ENCODE data around the gene POU2F1. TPM values are rescaled to one million over a fixed set of nuclear protein-coding genes. Genes with fewer than 3 reads are reported as not detected.

The POU2F1 gene
- total and polyA plus RNA-seq, 3 donors from 2014 or later: 17.1 to 36.9 (median 36.0) TPM

DNA sequence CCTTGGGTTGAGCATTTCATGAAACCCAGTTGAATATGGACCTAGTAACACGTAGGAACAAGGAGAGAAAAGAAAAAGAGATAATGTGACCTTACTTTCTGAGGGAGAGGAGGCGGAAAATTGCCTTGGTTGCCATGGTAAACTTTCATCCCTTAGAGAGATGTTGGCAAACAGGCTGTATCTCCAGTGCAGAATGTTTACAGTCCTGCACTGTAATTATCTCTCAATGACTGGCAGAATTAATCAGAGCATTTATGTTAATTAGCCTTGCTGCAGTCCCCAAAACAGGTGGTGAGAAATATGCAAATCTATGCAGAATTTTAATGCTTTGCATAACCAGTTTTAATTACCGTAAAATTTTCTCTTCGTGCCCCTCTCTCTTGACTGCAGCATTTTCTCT lies 150.3 kb downstream of the POU2F1 start:
- TF ChIP-seq, protein P1, sequence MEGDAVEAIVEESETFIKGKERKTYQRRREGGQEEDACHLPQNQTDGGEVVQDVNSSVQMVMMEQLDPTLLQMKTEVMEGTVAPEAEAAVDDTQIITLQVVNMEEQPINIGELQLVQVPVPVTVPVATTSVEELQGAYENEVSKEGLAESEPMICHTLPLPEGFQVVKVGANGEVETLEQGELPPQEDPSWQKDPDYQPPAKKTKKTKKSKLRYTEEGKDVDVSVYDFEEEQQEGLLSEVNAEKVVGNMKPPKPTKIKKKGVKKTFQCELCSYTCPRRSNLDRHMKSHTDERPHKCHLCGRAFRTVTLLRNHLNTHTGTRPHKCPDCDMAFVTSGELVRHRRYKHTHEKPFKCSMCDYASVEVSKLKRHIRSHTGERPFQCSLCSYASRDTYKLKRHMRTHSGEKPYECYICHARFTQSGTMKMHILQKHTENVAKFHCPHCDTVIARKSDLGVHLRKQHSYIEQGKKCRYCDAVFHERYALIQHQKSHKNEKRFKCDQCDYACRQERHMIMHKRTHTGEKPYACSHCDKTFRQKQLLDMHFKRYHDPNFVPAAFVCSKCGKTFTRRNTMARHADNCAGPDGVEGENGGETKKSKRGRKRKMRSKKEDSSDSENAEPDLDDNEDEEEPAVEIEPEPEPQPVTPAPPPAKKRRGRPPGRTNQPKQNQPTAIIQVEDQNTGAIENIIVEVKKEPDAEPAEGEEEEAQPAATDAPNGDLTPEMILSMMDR (IDR thresholded peaks at IDR 0.05): no peak
- no peak for DNase-seq

DNA sequence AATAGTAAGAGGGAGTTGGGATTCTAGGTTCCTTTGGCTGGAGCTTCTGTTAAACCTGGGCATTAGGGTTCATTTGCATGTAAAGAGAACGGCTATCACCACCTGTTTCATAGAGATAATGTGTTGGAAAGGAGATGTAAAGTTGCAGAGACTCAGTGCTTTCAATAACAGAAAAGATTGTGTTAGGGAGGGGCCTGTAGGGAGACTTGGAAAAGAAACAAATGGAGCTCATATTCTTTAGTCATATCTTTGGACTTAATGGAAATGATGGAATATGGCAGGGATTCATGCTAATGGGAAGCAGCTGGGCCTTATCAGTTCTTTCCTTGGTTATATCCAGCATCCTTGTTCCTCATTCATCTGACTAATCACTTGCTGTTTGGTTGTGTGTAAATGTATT lies 152.7 kb downstream of the POU2F1 start:
- intact Hi-C loops (cut with DNase I; ENCODE audit: low total_unique reads): no loop called here
- no peak for DNase-seq

More for the DNA sequence above, 150.3 kb downstream of the POU2F1 start:
- H3K36me3 ChIP-seq (ENCODE audit: low read depth, missing control alignments): no peaks in the 10 kb centered on the region
- no peaks in the 10 kb centered on the region for H3K27me3 ChIP-seq
- WGBS, 2 donors: 71 to 78% methylated on average over 4 of the region's 4 CpGs
- H3K4me3 ChIP-seq: no peak overlapping the region
- H3K4me1 ChIP-seq: no peaks in the 10 kb centered on the region
- no peak overlapping the region for H3K27ac ChIP-seq
- intact Hi-C loops (cut with DNase I; ENCODE audit: low total_unique reads): no loop called here
- no peaks in the 10 kb centered on the region for H3K9me3 ChIP-seq

DNA sequence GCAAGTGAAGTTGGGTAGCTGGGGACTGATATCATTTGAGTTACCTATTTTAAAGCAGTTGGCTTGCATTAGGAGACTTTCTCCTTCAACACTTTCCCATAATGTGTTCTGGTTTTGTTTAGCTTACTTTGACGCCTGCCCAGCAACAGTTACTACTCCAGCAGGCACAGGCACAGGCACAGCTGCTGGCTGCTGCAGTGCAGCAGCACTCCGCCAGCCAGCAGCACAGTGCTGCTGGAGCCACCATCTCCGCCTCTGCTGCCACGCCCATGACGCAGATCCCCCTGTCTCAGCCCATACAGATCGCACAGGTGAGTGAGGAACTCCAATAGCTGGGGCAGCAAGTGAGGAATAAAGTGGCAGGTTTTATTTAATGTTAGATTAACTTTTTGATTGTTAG lies 153.3 kb downstream of the POU2F1 start:
- Histone ChIP-seq H3K27ac (no peak overlapping the region), H3K4me3 (no peak overlapping the region), H3K27me3 (no peaks in the 10 kb centered on the region), H3K4me1 (no peaks in the 10 kb centered on the region), H3K9me3 (no peaks in the 10 kb centered on the region), H3K36me3 (ENCODE audit: low read depth, missing control alignments) (no peaks in the 10 kb centered on the region)
- intact Hi-C loops (cut with DNase I; ENCODE audit: low total_unique reads): no loop called here
- no peak for DNase-seq
- WGBS, 2 donors: 98% methylated on average over 6 of the region's 6 CpGs
- TF ChIP-seq, protein P1 (IDR thresholded peaks at IDR 0.05): no peak
- no peak for TF ChIP-seq POLR2A (IDR thresholded peaks at IDR 0.05)

More for the DNA sequence above, 152.7 kb downstream of the POU2F1 start:
- H3K4me3 ChIP-seq: no peak overlapping the region
- no peaks in the 10 kb centered on the region for H3K9me3 ChIP-seq
- no peaks in the 10 kb centered on the region for H3K27me3 ChIP-seq
- no peaks in the 10 kb centered on the region for H3K4me1 ChIP-seq
- 55% methylated on average over 1 of the region's 1 CpG for WGBS, 2 donors
- TF ChIP-seq POLR2A (IDR thresholded peaks at IDR 0.05): no peak
- TF ChIP-seq, protein P1 (IDR thresholded peaks at IDR 0.05): no peak
- no peak overlapping the region for H3K27ac ChIP-seq
- H3K36me3 ChIP-seq (ENCODE audit: low read depth, missing control alignments): no peaks in the 10 kb centered on the region

DNA sequence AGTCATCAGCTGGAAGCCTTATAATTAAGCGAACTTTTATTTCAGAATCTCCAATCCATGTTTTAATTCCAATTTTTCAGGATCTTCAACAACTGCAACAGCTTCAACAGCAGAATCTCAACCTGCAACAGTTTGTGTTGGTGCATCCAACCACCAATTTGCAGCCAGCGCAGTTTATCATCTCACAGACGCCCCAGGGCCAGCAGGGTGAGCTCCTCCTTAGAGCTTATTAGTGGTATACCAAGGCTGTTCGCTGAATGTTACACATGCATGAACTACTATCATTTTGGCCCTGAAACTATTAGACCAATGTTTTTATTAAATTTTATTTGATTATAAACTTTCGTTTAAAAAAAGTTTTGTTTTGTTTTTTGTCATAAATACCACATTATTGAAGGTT lies 155.3 kb downstream of the POU2F1 start:
- intact Hi-C loops (cut with DNase I; ENCODE audit: low total_unique reads): no loop called here
- 74 to 88% methylated on average over 5 of the region's 5 CpGs for WGBS, 2 donors

More for the DNA sequence above, 155.3 kb downstream of the POU2F1 start:
- no peak overlapping the region for H3K27ac ChIP-seq
- no peak for DNase-seq
- H3K36me3 ChIP-seq (ENCODE audit: low read depth, missing control alignments): no peaks in the 10 kb centered on the region
- no peaks in the 10 kb centered on the region for H3K9me3 ChIP-seq
- H3K4me1 ChIP-seq: no peaks in the 10 kb centered on the region
- H3K27me3 ChIP-seq: no peaks in the 10 kb centered on the region
- TF ChIP-seq POLR2A (IDR thresholded peaks at IDR 0.05): no peak
- TF ChIP-seq, protein P1 (IDR thresholded peaks at IDR 0.05): no peak
- no peak overlapping the region for H3K4me3 ChIP-seq
